HCT116 (cell line): ENCODE data around the gene TK1. TPM values are rescaled to one million over a fixed set of nuclear protein-coding genes. Genes with fewer than 3 reads are reported as not detected.

ENCODE experiments used
- ATAC-seq: fragments of 200-7000 bp; cut with Tn5 transposase; 2 replicates; pipeline ENCODE4 v1.9.1; 2020; ENCODE audit warnings: mild to moderate bottlenecking, moderate library complexity
- BruUV-seq: library from RNA; stranded (reverse); fragments of 400-500 nt; replicated peaks from 2 replicates; lab custom pipeline; 2021; lab: Mats Ljungman, UMichigan
- CTCF ChIA-PET: fragments of 300-600 bp; sonication (Branson Sonifier 250); formaldehyde crosslinking; loops from one replicate; lab custom pipeline; 2021; ENCODE audit warnings: antibody characterized with exemption; lab: Charles Lee
- POLR2A ChIA-PET: fragments of 300-600, 350-600 bp; sonication (Branson Sonifier 250); formaldehyde crosslinking; loops from one replicate; lab custom pipeline; 2021; ENCODE audit warnings: antibody characterized with exemption; lab: Charles Lee
- RAD21 ChIA-PET, 2 experiments: fragments of 300-600 bp; sonication (Branson Sonifier 250); formaldehyde crosslinking; loops; one replicate each; lab custom pipeline; 2023; ENCODE audit warnings: low total read pairs in 2 of 2; ENCODE audit not compliant: uncharacterized antibody in 2 of 2, unreplicated experiment in 2 of 2, low non-redundant PET in 1 of 2; lab: Charles Lee
- DNase-seq: peaks from one replicate; pipeline ENCODE4 v3.0.0-alpha.2; 2010; ENCODE audit warnings: low read depth, low spot score
- H2AFZ ChIP-seq: fragments of 200-600 bp; shearing (Covaris generic), sonication (generic); 2 replicates; pipeline ENCODE4 v1.6.1; 2017; ENCODE audit warnings: low read depth, mixed run types, mixed read lengths, antibody characterized with exemption, low read length; ENCODE audit not compliant: poor library complexity, severe bottlenecking
- H3K27ac ChIP-seq: 2 replicates; pipeline ENCODE4 v1.5.1; 2012; ENCODE audit warnings: low read depth, low read length
- H3K27me3 ChIP-seq: fragments of 200-600 bp; sonication (generic); 2 replicates; pipeline ENCODE4 v1.6.1; 2016; ENCODE audit warnings: mixed run types, low read length, mixed read lengths; ENCODE audit not compliant: insufficient read depth
- H3K36me3 ChIP-seq, 2 experiments: fragments of 200-500 bp in 1 of 2; fragments of 200-600 bp in 1 of 2; sonication (Bioruptor generic) in 1 of 2; sonication (generic) in 1 of 2; 2 replicates each; pipeline versions ENCODE4 v1.5.1 to v1.6.1; 2014 to 2016; ENCODE audit warnings: low read length in 2 of 2, inconsistent platforms in 1 of 2, mixed read lengths in 1 of 2, mixed run types in 1 of 2; ENCODE audit not compliant: insufficient read depth in 2 of 2, control insufficient read depth in 1 of 2
- H3K4me1 ChIP-seq, 2 experiments: fragments of 200-600 bp in 1 of 2; sonication (generic) in 1 of 2; 2 replicates each; pipeline versions ENCODE4 v1.5.1 to v1.6.1; 2012 to 2017; ENCODE audit warnings: low read length in 2 of 2, inconsistent platforms in 1 of 2, mild to moderate bottlenecking in 1 of 2, mixed read lengths in 1 of 2, mixed run types in 1 of 2, moderate library complexity in 1 of 2; ENCODE audit not compliant: insufficient read depth in 2 of 2, control insufficient read depth in 1 of 2
- H3K4me2 ChIP-seq: fragments of 200-600 bp; sonication (generic); 2 replicates; pipeline ENCODE4 v1.6.1; 2017; ENCODE audit warnings: mixed run types, low read length, mixed read lengths
- H3K4me3 ChIP-seq, 2 experiments: fragments of 200-600 bp in 1 of 2; sonication (generic) in 1 of 2; replicated peaks in 1 of 2; 2 replicates each; pipeline ENCODE4 v1.5.1; 2011 to 2016; ENCODE audit warnings: low read length in 2 of 2, control low read depth in 1 of 2, low read depth in 1 of 2, mild to moderate bottlenecking in 1 of 2, mixed read lengths in 1 of 2, mixed run types in 1 of 2
- H3K79me2 ChIP-seq: fragments of 200-600 bp; sonication (generic); 2 replicates; pipeline ENCODE4 v1.6.1; 2017; ENCODE audit warnings: mild to moderate bottlenecking, mixed run types, low read length, moderate library complexity, mixed read lengths; ENCODE audit not compliant: insufficient read depth
- H3K9ac ChIP-seq: fragments of 200-600 bp; sonication (generic); 2 replicates; pipeline ENCODE4 v1.6.1; 2016; ENCODE audit warnings: low read length, mixed read lengths
- H3K9me2 ChIP-seq: fragments of 200-600 bp; sonication (generic), shearing (Covaris generic); 2 replicates; pipeline ENCODE4 v1.6.1; 2017; ENCODE audit warnings: mixed run types, mild to moderate bottlenecking, moderate library complexity; ENCODE audit not compliant: insufficient read depth
- H3K9me3 ChIP-seq, 2 experiments: fragments of 200-500 bp in 1 of 2; fragments of 200-600 bp in 1 of 2; sonication (Bioruptor generic) in 1 of 2; sonication (generic) in 1 of 2; 2 replicates each; pipeline ENCODE4 v1.6.1; 2014 to 2017; ENCODE audit warnings: low read length in 2 of 2, mixed read lengths in 2 of 2, inconsistent platforms in 1 of 2, low read depth in 1 of 2, mild to moderate bottlenecking in 1 of 2, mixed run types in 1 of 2, moderate library complexity in 1 of 2; ENCODE audit not compliant: control insufficient read depth in 1 of 2, insufficient read depth in 1 of 2
- H4K20me1 ChIP-seq: fragments of 200-600 bp; sonication (generic), shearing (Covaris generic); 2 replicates; pipeline ENCODE4 v1.6.1; 2017; ENCODE audit warnings: mixed run types, mild to moderate bottlenecking, moderate library complexity; ENCODE audit not compliant: insufficient read depth
- ATF3 ChIP-seq: IDR thresholded peaks from 2 replicates; pipeline ENCODE4 v1.6.1; 2012
- CBX3 ChIP-seq: IDR thresholded peaks from 2 replicates; pipeline ENCODE4 v1.6.1; 2012; ENCODE audit warnings: low read depth
- CEBPB ChIP-seq: IDR thresholded peaks from 2 replicates; pipeline ENCODE4 v1.6.1; 2012; ENCODE audit warnings: low read depth
- CTCF ChIP-seq, 3 experiments: fragments of 200-600 bp in 1 of 3; sonication (generic) in 1 of 3; IDR thresholded peaks in 2 of 3; conservative IDR thresholded peaks in 1 of 3; 2 replicates each; pipeline ENCODE4 v1.5.1; 2012 to 2017; ENCODE audit warnings: low read depth in 2 of 3, low read length in 2 of 3, antibody characterized with exemption in 1 of 3, borderline replicate concordance in 1 of 3, control low read depth in 1 of 3, mild to moderate bottlenecking in 1 of 3, mixed read lengths in 1 of 3, mixed run types in 1 of 3, moderate library complexity in 1 of 3; ENCODE audit not compliant: insufficient read depth in 1 of 3
- EGR1 ChIP-seq: IDR thresholded peaks from 2 replicates; pipeline ENCODE4 v1.6.1; 2012; ENCODE audit warnings: low read depth
- EZH2phosphoT487 ChIP-seq: fragments of 200-600 bp; IDR thresholded peaks from 2 replicates; pipeline ENCODE4 v1.6.1; 2018; ENCODE audit warnings: antibody characterized with exemption, borderline replicate concordance
- FOSL1 ChIP-seq: IDR thresholded peaks from 2 replicates; pipeline ENCODE4 v1.6.1; 2012; ENCODE audit warnings: low read depth
- RAD21 ChIP-seq: IDR thresholded peaks from 2 replicates; pipeline ENCODE4 v1.6.1; 2012; ENCODE audit warnings: low read depth, mild to moderate bottlenecking
- REST ChIP-seq: IDR thresholded peaks from 2 replicates; pipeline ENCODE4 v1.6.1; 2012; ENCODE audit warnings: low read depth
- ZFX ChIP-seq: fragments of 450-650 bp; IDR thresholded peaks from 2 replicates; pipeline ENCODE4 v1.6.1; 2017
- ZNF274 ChIP-seq: fragments of 200-500 bp; sonication (Bioruptor generic); IDR thresholded peaks from 2 replicates; pipeline ENCODE4 v1.6.1; 2014; ENCODE audit warnings: mild to moderate bottlenecking, low read depth, low read length, inconsistent platforms
- intact Hi-C: fragments of 100-400 bp; cut with micrococcal nuclease; formaldehyde crosslinking; loops from 2 replicates; pipeline ENCODE4 v1.10.0; 2022
- total RNA-seq: library from RNA; stranded (reverse); gene quantifications from one replicate; pipeline ENCODE4 v1.2.1, GENCODE V29; 2021; ENCODE audit not compliant: unreplicated experiment
- TF ChIP-seq, protein P1 (sequence below): IDR thresholded peaks from 2 replicates; pipeline ENCODE4 v1.6.1; 2012

TK1 gene
- total RNA-seq, 1 experiment from 2014 or later, result 315 TPM

- TF ChIP-seq CTCF (IDR thresholded peaks at IDR 0.05 in 2 of 3, conservative IDR thresholded peaks at IDR 0.05 in 1 of 3; ENCODE audit: borderline replicate concordance in 1 of 3, insufficient read depth in 1 of 3, low read depth in 2 of 3, low read length in 2 of 3), result no peak
- TF ChIP-seq, protein P1, sequence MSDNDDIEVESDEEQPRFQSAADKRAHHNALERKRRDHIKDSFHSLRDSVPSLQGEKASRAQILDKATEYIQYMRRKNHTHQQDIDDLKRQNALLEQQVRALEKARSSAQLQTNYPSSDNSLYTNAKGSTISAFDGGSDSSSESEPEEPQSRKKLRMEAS, result peak; percentile 98
- TF ChIP-seq RAD21, result no peak
- TF ChIP-seq REST, result no peak
- TF ChIP-seq ZNF274, result no peak
- TF ChIP-seq ZFX, result peak; percentile 96; the same call in 1 of the 2 replicates
- no peak for TF ChIP-seq FOSL1
Observed at GRCh38 chr17:78214016-78214705, 27.3 kb upstream of the TK1 start, which contains the start of gene BIRC5 (continued).

- H3K4me2 ChIP-seq, result no peak overlapping the region
- ATAC-seq (no peak), DNase-seq (no peak)
- no peaks in the 10 kb centered on the region for H3K9me2 ChIP-seq
- H3K27ac ChIP-seq, result no peak overlapping the region
- H4K20me1 ChIP-seq, result no peaks in the 10 kb centered on the region
- H3K27me3 ChIP-seq, result no peaks in the 10 kb centered on the region
- ChIA-PET CTCF (no interaction called here), RAD21 (no interaction called here), POLR2A (no interaction called here)
- no peaks in the 10 kb centered on the region for H3K9me3 ChIP-seq
- BruUV-seq, result no TSS peak
- intact Hi-C loops, result no loop called here
- peaks cover 13 to 20% of the 10 kb centered on the region in 2 experiments for H3K4me1 ChIP-seq
- H3K4me3 ChIP-seq, result no peak overlapping the region
- H3K79me2 ChIP-seq, result peaks cover 20% of the 10 kb centered on the region
- H3K9ac ChIP-seq, result no peak overlapping the region
- H3K36me3 ChIP-seq, result peaks cover 0 to 5% of the 10 kb centered on the region in 2 experiments; a peak in 1 of 4 replicates
- H2AFZ ChIP-seq, result no peak overlapping the region
- TF ChIP-seq RAD21 (no peak), CEBPB (no peak), CBX3 (no peak), EZH2phosphoT487 (no peak), ZNF274 (no peak), EGR1 (no peak), REST (no peak), ATF3 (no peak)
Observed at GRCh38 chr17:78211032-78211431, 24.2 kb upstream of the TK1 start.
